ENCODE results near the gene FBXL20.

Gene FBXL20

DNA sequence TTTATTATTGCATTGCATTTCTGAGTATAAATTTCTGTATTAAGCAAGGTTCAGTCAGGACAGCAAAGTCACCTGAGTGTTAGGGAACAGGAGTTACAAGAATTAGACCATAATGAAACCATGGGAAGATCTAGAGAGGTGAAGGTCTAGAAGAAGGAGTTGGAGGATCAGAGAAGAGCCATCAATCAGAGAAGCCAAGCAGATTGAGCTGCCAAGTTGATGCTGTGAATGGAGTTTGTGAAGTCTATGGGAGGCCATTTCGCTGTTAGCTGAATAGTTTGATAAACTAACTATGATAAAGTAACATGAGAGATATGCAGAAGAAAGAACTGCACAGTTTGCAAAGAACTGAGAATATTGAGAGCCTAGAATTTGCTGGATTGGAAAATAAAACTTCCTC is 40.4 kb downstream of the FBXL20 start:
- H3K4me3 ChIP-seq (ENCODE audit: low read depth, low read length) = no peak overlapping the region
- no peak for DNase-seq (ENCODE audit: low read depth)
- TF ChIP-seq, protein P1, sequence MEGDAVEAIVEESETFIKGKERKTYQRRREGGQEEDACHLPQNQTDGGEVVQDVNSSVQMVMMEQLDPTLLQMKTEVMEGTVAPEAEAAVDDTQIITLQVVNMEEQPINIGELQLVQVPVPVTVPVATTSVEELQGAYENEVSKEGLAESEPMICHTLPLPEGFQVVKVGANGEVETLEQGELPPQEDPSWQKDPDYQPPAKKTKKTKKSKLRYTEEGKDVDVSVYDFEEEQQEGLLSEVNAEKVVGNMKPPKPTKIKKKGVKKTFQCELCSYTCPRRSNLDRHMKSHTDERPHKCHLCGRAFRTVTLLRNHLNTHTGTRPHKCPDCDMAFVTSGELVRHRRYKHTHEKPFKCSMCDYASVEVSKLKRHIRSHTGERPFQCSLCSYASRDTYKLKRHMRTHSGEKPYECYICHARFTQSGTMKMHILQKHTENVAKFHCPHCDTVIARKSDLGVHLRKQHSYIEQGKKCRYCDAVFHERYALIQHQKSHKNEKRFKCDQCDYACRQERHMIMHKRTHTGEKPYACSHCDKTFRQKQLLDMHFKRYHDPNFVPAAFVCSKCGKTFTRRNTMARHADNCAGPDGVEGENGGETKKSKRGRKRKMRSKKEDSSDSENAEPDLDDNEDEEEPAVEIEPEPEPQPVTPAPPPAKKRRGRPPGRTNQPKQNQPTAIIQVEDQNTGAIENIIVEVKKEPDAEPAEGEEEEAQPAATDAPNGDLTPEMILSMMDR (IDR thresholded peaks at IDR 0.05; ENCODE audit: insufficient read depth, low read depth, low read length, missing control alignments) = no peak

DNA sequence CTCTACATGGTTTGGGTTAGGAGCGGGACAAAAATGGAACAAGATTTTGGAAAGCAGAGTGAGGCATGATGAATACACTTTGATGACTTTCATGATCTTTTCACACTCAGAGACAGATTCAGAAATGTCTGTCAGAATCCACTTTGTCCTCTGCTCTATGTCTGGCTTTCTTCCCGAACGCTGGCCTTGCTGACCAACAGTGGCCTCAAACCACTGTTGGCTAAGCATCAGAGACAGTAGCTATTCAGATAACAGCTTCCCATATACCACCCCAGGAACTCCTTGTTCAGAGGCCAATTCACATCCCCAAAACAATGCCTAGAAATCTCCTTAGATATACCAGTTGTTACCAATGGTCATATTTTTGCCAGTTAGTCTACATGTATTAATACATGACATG is 40.9 kb downstream of the FBXL20 start:
- DNase-seq (ENCODE audit: low read depth) = no peak
- TF ChIP-seq, protein P1 (IDR thresholded peaks at IDR 0.05; ENCODE audit: insufficient read depth, low read depth, low read length, missing control alignments) = no peak
- no peak overlapping the region for H3K4me3 ChIP-seq (ENCODE audit: low read depth, low read length)

DNA sequence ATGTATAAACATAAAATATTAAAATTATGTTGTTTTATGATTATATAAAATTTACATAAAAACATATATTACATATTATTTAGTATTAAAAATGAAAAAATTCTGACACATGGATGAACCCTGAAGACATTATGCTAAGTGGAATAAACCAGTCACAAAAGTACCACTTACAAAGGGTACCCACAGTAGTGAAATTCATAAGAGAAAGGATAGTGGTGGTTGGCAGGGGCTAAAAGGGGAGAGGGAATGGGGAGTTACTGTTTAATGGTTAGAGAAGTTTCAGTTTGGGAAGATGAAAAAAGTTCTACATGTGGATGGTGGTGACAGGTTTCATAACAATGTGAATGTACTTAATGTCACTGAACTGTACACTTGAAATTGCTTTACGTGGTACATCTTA is 41.4 kb downstream of the FBXL20 start:
- DNase-seq (ENCODE audit: low read depth) = no peak
- TF ChIP-seq, protein P1 (IDR thresholded peaks at IDR 0.05; ENCODE audit: insufficient read depth, low read depth, low read length, missing control alignments) = no peak
- H3K4me3 ChIP-seq (ENCODE audit: low read depth, low read length) = no peak overlapping the region

DNA sequence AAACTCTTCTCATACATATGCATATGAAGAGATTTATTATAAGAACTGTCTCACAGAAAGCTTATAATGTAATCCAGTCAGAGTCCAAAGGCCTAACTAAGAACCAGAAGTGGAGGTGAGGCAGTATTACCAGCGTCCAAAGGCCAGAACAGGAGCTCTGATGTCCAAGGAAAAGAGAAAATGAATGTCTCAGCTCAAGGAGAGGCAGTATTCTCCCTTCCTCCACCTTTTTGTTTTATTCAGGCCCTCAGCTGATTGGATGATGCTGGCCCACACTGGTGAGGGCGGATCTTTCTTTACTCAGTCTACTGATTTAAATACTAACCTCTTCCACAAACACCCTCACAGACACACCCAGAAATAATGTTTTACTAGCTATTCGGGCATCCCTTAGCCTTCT is 43.4 kb downstream of the FBXL20 start:
- no peak overlapping the region for H3K4me3 ChIP-seq (ENCODE audit: low read depth, low read length)
- TF ChIP-seq, protein P1 (IDR thresholded peaks at IDR 0.05; ENCODE audit: insufficient read depth, low read depth, low read length, missing control alignments) = no peak
- no peak for DNase-seq (ENCODE audit: low read depth)

DNA sequence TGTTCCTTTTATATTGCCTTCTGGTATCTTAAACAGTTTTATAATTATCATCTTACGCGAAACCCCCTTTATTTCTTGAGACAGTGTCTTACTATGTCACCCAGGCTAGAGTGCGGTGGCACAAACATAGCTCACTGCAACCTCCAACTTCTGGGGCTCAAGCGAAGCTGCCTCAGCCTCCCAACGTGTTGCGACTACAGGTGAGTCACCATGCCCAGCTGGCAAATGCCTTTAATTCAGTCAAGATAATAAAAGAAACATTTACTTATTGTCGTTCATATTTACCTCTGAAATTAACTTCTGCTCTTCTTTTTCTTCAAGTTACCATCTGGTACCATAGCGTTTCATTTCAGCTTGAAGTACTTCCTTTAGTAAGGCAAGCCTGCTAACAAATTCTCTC is 43.9 kb downstream of the FBXL20 start:
- TF ChIP-seq, protein P1 (IDR thresholded peaks at IDR 0.05; ENCODE audit: insufficient read depth, low read depth, low read length, missing control alignments) = no peak

DNA sequence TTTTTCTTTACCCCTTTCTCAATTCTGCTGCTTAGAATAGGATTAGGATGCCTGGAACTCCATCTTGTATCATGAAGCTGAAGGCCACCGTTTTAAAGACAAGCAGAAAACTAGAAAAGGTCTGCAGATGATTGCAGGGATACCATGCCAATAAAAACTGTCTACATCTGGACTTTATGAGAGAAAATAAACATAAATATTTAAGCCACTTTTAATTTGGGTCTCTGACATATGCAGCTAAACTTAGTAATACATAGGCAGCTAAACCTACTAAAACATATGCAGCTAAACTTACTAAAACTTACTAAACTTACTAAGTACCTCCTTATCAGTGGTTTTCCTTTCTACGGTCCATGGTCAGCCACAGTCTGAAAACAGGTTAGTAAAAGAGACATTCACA is 48.4 kb downstream of the FBXL20 start:
- TF ChIP-seq, protein P1 (IDR thresholded peaks at IDR 0.05; ENCODE audit: insufficient read depth, low read depth, low read length, missing control alignments) = no peak

More for the DNA sequence above, 43.9 kb downstream of the FBXL20 start:
- no peak for DNase-seq (ENCODE audit: low read depth)
- H3K4me3 ChIP-seq (ENCODE audit: low read depth, low read length) = no peak overlapping the region

DNA sequence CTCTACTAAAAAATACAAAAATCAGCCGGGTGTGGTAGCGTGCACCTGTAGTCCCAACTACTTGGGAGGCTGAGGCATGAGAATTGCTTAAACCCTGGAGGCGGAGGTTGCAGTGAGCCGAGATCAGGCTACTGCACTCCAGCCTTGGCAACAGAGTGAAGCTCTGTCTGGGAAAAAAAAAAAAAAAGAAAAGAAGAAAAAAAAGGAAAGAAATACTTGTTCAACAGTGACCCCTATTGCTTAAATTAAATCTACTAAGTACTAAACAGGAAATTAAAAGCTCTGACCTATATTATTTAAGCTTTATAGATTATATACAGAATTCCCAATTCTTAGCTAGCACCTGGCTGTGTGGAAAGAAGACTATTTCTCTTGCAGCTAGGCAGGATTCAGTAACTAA is 48.9 kb downstream of the FBXL20 start:
- DNase-seq (ENCODE audit: low read depth) = no peak
- H3K4me3 ChIP-seq (ENCODE audit: low read depth, low read length) = no peak overlapping the region
- TF ChIP-seq, protein P1 (IDR thresholded peaks at IDR 0.05; ENCODE audit: insufficient read depth, low read depth, low read length, missing control alignments) = no peak

More for the DNA sequence above, 48.4 kb downstream of the FBXL20 start:
- DNase-seq (ENCODE audit: low read depth) = no peak
- H3K4me3 ChIP-seq (ENCODE audit: low read depth, low read length) = no peak overlapping the region

Measured in GM12865 (cell line).